Tongue (tissue), 2 donors: Measurements from ENCODE around the gene BCR. TPM values are rescaled to one million over a fixed set of nuclear protein-coding genes. Genes with fewer than 3 reads are reported as not detected.
A peak's percentile ranks its signal among the peaks of the same experiment; 100 is the strongest.

Experiments
- DNase-seq: peaks from one replicate; pipeline ENCODE4 v3.0.0-alpha.2; 2015
- total RNA-seq: library from RNA; depleted of rRNA; stranded (reverse); fragments of >200 nt; gene quantifications from one replicate; pipeline ENCODE4 v1.2.3, GENCODE V29; 2014

BCR gene
- total RNA-seq, 1 donor from 2014 or later, result 34.7 TPM

GRCh38 chr22:23200898-23201297, 20.6 kb downstream of the BCR start:
- DNase-seq, result no peak

GRCh38 chr22:23202812-23203451, 22.6 kb downstream of the BCR start:
- DNase-seq, result no peak

DNA sequence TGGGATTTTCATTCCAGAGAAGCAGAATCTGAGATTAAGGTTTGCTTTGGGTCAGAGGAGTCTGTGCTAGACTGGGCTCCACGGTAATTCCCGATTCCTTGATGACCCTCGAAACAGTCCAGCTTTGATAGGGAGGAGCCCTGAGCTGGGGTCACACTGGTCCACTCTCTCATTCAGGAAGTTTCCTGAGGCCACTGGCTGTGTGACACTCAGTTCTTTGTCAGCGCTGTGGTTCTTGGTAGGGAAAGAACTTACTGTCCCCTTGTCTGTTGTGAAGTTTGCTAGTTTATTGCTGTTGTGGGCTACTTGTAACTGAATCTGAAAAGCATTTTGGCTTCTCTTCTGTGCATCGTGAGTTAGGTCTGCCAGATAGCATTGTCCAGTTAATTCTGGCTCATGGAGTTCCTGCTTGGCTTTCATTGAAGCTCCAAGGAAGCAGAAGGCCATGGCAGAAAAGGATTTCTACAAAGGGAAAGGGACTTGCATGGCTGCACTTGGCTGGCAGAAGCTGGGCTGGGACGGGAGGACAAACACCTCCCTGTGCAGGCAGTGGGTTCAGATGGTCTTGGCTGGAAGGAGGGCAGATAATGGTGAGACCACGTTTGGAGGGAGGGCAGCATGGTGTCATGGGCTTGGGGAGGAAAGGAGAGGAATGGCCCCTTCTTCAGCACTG, 23.3 kb downstream of the BCR start:
- DNase-seq, result no peak

DNA sequence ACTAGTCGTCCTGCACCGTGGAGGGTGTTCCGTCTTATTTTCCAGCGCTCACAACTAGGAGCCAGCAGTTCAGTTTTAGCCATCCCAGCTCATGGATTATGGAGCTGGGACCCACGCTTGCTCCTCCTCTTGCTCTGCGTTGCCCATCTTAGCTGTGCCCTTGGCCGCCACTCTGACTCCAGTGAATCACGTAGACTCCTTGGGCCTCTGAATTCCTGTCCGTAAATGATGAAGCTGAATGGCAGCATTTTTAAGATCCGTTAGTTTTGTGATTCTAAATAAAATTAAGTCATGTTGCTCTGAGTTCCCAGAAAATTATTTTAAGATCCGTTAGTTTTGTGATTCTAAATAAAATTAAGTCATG, 23.8 kb downstream of the BCR start:
- DNase-seq, result no peak

- peak; percentile 82 for DNase-seq
Observed at GRCh38 chr22:23204541-23205157, 24.3 kb downstream of the BCR start.

DNA sequence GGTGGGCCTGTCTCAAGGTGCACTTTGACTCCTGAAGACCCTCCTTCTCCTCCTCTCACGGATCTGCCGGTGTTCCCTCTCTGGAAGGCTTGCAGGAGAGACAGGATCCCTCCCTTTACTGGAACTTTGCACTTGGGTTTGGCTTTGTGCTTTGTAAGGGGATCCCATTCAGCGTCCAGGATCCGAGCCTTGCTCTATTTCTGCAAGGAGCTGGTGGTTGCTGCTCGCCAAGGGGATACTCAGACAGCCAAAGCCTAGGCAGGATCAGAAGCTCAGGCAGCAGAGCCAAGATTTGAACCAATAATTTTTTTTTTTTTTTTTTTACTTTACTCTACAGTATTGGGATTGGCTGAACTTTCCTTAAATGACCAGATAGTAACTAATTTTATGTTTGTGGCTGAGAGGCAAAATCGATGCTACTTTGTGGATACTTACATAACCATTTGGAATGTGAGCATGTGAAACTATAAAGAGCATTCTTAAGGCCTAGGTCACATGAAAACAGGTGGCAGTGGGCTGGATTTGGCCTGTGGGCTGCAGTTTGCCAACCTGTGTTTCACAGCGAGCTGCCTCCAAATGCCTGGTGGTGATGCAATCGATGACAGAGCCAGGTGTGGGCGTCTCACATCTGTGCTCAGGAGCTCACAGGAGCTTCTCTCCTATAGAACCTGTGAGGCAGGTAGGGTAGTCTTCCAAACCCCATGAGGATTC, 25.2 kb downstream of the BCR start:
- DNase-seq, result peak; percentile 51

GRCh38 chr22:23206915-23207314, 26.6 kb downstream of the BCR start:
- DNase-seq, result no peak

DNA sequence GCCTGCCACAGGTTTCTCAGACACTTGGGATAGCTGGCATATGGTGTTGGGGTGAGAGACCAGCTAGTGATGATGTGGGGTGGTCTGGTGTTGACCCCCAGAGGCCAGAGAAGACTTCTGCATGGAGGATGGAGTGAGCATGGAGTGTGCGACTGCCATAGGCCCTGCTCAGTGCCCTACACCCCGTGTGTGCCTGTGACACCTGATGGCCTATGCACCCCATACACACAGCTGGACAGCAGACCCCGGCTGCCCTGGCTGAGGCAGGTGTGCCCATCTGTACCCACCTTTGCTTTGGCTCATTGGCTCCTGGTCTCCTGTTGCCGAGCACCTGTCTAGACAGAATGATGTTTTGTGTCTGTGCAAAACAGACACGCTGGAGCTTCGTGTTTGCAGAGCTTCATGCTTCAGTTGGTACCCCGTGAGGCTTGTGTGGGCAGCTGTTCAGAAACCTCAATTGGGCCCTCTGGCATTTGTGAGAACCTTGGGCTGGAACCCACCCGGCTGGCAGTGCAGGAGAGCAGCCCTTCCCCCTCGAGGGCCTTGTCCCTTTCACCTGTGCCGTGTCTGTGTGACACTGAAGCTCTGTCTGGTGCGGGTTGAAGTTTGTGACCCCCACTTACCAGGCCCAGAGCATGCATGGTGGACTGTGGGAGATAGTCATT, 27.6 kb downstream of the BCR start:
- DNase-seq, result peak; percentile 65

DNA sequence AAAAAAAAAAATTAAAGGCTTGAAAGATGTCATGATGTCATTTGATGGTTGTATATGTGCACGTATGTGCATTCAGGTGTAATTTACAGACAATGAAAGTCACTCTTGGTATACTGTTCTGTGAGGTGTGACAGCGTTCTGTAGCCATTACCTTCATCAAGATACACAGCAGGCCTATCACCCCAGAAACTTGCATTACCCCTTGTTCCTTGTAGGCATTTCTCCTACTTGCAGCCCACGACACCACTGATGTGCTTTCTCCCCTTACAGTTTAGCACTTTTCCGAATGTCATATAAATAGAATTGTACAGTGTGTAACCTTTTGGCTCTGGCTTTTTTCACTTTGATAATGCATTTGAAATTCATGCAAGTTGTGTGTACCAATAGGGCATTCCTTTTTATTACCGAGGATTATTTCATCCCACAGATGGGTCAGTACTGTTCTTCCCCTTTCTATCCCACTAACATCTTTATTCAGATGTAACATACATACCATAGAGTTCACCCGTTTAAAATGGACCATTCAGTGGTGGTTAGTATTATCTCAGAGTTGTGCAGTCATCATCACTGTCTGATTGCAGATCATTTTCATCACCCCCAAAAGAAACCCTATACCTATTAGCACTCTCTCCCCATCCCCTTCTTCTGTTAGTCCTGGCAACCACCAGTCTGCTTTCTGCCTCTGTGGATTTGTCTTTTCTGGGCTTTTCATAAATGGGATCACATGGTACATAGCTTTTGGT, 30.3 kb downstream of the BCR start:
- DNase-seq, result no peak

DNA sequence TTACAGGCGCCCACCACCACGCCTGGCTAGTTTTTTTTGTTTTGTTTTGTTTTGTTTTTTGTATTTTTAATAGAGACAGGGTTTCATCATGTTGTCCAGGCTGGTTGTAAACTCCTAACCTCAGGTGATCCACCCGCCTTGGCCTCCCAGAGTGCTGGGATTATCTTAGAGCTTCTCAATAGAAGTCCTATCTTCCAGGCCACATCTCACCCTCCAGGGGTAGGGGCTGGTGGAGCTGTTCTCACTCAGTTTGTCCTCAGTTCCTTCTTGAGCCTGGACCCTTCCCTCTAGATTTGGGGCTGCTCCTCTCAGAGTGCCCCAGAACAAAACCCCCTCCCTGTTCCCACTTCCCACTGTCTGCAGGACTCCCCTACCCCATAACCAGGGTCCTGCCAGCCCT, 31.3 kb downstream of the BCR start:
- no peak for DNase-seq

- peak; percentile 70 for DNase-seq
Observed at GRCh38 chr22:23212061-23213021, 32.0 kb downstream of the BCR start.

GRCh38 chr22:23213022-23213555, 32.8 kb downstream of the BCR start:
- DNase-seq, result no peak

- DNase-seq, result no peak
Observed at GRCh38 chr22:23213581-23214334, 33.4 kb downstream of the BCR start.

- no peak for DNase-seq
Observed at GRCh38 chr22:23214398-23214797, 34.1 kb downstream of the BCR start.

DNA sequence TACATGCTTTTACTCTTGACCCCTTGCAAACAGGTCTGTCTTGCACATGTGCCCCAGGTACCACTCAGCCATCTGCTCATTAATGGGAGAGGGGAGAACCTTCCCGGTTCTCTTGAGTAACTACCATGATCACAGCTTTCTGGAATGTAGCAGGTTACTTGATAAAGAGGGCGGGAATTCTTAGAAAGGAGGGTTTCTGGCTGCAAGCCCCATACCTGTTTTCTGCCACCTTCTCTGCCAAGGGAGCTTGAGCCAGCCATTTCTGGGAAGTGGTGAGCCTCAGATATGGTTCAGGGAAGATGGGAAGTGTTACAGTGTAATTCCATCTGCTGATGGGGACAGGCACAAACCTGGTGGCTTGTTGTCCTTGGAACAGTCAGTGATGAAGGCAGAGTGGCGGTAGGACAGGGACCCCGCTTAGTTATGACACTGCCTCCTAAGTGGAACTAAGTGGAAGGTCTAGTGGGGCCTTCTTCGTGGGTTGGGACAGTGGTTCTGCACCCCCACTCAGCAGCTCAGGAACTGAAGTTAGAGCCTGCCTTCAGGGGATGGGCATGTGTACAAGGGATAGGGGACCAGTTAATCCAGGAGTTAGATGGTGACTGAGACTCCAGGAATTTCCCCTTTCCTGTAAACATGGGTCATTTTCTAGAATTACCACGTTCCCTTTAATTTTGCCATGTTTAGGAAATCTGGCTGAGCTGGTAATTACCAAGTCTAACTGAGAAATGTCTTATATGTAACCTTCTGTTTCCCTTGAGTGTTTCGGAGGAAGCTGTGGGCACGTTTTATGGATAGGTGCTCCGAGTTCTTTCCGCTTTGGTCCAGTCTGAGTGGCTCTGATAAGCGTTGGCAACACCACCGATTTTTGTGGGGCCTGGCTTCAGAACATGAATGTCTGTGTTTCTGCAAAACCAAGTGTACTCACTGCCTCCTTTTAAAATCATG, 35.3 kb downstream of the BCR start:
- DNase-seq, result no peak

DNA sequence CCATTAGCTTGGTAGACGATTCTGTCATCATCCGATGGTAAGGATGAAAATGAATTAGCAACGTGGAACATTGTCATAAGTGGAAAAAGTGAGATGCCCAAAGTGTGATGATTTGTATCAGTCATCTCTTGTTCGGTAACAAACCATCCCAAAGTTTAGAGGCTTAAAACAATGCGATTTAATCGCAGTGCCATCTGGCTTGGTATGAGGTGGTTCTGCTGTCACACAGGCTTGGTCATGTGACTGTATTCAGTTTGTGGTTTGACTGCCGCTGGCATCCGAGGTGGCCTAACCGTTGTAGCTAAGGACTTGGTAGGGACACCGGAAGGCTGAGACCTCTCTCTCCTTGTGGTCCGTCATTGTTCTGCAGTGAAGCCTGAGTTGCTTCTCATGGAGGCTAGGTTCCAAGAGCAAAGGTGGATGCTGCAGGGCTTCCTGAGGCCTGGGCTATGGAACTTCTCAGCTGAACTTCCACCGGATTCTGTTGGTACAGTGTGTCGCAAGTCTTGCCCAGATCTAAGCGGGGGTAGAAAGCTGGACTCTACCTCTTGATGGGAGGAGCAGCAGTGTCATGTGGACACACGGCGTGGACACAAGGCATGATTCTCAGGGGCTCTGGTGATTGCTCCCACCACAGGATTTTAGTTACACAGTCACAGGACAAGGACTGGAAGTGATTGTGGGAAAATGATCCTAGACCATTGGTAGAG, 36.3 kb downstream of the BCR start:
- no peak for DNase-seq

GRCh38 chr22:23217171-23218052, 37.1 kb downstream of the BCR start:
- DNase-seq, result no peak
